Measurements from ENCODE around the gene YIF1A. TPM values are rescaled to one million over a fixed set of nuclear protein-coding genes. Genes with fewer than 3 reads are reported as not detected.

Gene YIF1A, protein sequence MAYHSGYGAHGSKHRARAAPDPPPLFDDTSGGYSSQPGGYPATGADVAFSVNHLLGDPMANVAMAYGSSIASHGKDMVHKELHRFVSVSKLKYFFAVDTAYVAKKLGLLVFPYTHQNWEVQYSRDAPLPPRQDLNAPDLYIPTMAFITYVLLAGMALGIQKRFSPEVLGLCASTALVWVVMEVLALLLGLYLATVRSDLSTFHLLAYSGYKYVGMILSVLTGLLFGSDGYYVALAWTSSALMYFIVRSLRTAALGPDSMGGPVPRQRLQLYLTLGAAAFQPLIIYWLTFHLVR
- polyA plus RNA-seq (ENCODE audit: insufficient read length in 3 of 3), result 10 to 100 TPM; 44.4 to 49.6 (median 45.8) TPM

DNA sequence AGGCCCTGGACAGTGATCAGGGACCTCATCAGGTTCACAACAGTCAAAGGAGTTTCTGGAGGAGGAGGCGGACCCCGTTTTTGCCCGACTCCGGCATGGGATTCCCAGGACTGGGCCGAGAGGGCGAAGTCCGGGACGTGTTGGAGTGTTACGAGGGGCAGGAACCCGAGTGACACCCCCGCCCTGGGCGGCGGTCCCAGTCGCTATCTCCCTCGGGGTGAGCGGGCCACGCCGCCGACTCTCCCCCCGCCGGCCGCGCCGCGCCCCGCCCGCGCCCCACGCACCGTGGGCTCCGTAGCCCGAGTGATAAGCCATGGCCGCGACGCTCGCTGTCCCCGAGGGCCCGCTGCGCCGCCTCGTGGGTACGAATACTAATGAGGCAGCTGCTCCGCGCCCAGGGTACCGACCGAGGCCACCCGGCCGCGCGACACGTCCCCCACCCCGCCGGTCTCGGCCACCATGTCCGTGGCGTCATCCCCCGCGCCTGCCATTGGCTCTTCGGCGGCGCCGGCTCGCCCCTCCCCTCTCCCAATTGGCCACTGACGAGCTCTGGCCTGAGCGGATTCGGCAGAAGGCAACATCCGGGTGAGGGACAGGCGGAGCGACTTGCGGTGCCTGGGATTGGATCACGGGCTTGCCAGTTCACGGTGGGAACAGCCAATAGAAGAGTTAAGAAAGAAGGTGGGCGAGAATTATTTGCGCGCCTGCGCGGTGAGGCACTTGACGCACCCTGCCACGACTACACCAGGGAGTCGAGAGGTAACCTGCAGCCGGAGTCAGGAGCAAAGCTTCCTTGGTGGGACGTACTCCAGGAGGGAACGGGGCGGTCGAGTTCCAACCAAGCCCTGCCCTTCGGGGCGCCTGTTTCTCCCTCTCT, at the start of gene YIF1A:
Gene YIF1A (minus strand): TSS at position 473 of the 877 bp plus-strand sequence. CDS start 158 bp downstream, at position 315.
- peak; percentile 92 to 98 (median 95) for DNase-seq (ENCODE audit: low read depth in 3 of 3, low spot score in 2 of 3)

DNA sequence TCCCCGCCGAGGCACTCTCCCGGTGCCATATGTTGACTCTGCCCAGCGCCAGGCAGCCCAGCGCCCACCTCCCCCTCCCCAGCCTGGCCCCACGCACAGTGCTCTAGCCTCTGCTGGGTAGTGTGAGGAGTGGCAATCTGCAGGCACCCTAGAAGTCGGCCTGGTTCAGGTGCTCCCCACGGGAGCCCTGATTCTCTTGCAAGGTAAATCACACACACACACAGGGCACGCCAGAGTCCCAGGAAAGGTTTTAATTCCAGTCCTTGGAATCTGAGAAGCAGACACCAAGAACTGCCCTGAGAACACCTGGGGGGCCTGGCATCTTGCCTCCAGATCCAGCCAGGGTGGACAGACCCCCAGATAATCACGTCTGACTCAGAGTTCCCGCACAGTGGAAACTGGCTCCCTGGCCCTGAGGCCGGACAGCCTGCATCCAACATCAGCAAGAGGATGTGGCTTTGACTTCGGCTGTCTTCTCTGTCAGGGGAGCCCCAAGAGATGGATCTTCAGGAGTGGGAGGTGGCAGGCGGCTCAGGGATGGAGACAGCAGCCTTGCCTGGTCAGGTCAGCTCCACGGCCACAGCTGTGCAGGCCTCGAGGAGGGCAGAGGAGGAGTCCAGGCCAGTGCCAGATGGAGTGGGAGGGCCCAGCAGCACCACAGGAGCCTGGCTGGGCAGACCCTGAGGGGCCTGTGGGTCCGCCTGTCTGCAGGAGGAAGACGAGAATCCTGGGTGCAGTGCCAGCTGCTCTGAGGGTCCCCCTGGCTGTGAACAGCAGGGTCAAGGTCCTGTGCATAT, 48.4 kb upstream of the YIF1A start:
- DNase-seq (ENCODE audit: low read depth in 3 of 3, low spot score in 2 of 3), result no peak

DNA sequence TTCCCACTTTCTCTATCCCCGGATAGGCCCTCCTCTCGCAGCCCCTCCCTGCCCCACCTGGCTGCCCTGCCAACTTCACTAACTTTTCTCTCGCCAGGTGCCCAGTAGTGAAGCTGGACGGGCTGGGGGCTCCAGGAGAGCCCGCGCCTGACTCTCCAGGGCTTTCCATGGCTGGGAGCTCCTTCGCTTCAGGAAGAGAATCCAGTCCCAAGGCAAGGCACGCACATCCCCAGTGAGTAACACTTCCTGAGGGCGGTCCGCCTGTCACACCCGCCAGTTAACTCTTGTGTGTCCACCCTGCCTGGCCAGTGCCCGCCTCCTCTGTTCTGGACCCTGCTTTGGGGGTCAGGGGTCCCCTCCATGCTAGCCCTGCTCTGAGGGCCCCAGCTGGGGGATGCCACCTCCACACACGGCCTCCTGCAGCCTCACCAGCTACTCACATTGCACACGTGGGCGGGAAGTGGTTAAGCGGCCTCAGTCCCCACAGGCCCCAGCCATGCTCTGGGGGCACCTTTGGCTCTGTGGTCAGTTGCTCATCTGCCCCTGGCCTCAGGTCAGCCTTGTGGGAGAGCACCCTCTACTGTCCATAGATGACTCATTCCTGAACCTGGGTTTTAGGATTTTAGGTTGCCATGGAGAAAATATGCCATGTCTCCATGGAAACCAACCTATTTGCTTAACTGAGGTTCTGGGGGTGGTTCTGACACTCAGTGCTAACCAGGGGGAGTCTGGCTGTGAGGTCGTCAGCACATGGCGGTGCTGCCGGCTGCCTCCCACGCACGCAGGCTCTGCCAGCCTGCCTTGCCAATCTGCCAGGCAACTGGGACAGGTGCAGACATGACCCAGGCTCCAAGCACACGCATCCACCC, 47.5 kb upstream of the YIF1A start, which contains the start of gene RIN1:
Gene RIN1 (minus strand): TSS at position 201 of the 869 bp plus-strand sequence. CDS start 32 bp downstream, at position 169.
- DNase-seq (ENCODE audit: low read depth in 3 of 3, low spot score in 2 of 3), result no peak

DNA sequence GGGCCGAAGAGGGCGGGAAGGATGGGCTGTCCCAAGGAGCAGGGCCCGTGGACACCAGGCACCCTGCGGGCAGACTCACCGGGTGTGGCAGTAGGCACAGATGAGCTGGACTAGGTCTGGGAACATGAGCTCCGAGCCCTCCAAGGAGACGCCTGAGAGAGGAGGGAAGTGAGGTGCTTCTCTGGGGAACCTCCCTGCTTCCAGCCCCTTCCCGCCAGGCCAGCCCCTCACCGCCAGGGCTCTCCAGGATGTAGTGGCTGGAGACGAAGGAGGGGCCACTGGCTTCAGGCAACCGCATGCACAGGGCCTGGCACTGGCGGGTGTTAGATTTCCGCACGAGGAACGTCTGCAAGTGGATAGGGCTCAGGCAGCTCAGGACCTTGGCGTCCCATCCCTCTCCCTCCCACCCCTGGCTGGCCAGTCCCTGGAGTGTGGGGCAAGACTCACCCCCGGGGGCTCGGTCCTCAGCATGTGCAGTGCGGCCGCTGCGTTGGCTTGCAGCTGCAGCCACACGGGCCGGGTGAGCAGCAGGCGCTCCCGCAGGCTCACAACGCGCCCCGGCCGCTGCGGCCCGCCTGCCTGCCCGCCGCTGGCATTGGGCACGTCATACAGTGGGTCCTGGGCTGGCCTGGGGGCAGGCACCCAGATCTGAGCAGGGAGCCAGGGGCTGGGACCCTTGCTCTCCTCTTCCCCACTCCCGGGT, 46.7 kb upstream of the YIF1A start:
- DNase-seq (ENCODE audit: low read depth in 3 of 3, low spot score in 2 of 3), result no peak

DNA sequence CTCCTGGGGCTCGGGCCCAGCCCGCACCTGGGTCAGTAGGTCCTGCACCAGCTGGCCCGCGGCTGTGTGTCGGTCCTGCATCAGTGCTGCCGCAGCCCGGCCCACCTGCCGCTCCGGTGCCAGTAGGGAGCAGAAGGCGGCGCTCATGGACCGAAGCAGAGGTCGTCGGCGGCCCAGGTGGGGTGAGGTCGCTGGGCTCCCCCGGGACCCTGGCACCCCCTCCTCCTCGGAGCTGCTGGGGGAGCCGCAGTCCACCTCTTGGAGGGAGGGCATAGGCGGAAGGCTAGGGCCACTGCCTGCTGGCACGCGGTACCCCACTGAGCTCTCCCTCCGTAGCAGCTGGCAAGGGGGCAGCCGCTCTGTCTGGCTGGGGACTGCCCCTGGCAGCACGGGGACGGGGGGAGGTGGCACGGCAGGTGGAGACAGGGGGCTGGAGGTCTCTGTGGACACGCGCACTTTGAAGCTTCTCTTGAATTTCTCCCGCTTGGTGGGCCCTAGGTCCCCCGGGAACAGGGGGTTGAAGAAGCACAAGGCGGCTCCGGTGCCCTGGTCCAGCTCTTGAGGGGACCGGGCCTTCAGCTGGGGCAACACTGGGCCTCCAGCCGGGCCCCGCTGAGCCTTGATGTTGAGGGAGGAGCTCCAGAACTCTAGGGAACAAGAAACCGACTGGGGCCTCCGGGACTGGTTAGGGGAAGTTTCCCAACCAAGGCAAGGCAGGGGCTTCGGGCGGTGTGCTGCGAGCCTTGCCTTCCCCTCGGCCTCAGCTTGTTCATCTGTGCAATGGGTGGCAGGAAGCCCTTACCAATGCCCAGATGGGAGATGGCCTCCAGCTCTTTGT, 45.9 kb upstream of the YIF1A start:
- DNase-seq (ENCODE audit: low read depth in 3 of 3, low spot score in 2 of 3), result no peak

DNA sequence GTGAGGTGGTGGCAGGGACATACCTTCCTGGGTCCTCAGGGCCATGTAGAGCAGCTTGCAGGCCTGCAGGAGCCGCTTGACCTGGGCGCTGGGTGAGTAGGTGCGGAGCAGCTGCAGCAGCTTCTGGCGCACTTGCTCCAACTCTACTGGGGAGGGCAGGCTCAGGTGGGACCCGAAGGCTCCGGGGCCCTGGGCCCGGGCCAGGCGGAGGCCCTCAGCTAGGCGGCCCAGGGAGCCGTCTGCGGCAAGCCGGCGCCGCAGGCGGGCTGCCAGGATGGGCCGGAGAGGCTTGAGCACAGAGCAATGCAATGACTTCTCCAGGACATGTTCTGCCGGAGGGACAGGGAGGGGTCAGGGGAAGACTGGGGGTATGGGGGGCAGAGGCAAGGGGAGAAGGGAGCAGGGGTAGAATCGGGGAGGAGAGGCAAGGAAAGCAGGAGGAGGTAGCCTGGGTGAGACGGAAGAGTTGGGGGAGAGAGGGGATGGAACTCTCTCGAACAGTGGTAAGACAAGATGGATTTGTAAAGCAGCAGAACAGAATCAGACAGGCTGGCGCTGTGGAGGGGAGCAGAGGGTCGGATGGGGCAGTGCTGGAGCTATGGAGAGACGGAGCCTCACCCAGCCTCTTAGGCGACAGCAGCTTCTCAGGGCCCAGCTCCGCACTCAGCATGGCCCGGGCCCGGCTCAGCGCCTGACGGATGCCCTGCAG, 45.1 kb upstream of the YIF1A start:
- DNase-seq (ENCODE audit: low read depth in 3 of 3, low spot score in 2 of 3), result no peak

DNA sequence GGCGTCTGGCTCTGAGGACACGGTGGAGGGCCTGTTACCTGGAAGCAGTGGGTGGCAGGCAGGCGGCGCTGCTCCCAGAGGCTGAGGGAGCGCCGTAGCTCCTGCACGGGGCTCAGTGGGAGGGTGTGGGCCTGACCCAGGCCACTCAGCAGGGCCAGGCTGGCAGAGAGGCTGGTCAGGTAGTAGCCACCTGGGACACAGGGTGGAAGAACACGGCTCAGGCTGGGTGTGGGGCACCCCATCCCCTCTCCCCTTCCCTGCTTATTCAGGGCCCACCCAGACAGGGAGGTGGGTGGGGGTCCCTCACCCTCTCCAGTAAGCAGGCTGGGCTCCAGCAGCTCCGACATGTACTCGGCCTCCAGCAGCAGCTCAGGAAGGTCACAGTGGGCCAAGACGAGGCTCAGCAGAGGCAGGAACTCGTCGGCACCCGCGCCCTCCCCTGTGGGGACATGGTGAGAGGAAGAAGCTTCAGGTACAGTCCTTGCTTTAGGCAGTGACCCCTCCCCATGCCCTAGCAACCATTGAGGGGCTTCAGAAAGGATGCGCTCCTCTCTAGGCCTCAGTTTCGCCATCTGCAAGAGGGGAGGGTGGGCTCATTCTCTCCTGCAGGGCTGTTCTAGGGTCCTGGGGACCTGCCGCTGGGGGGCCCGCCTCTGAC, 44.4 kb upstream of the YIF1A start:
- no peak for DNase-seq (ENCODE audit: low read depth in 3 of 3, low spot score in 2 of 3)

DNA sequence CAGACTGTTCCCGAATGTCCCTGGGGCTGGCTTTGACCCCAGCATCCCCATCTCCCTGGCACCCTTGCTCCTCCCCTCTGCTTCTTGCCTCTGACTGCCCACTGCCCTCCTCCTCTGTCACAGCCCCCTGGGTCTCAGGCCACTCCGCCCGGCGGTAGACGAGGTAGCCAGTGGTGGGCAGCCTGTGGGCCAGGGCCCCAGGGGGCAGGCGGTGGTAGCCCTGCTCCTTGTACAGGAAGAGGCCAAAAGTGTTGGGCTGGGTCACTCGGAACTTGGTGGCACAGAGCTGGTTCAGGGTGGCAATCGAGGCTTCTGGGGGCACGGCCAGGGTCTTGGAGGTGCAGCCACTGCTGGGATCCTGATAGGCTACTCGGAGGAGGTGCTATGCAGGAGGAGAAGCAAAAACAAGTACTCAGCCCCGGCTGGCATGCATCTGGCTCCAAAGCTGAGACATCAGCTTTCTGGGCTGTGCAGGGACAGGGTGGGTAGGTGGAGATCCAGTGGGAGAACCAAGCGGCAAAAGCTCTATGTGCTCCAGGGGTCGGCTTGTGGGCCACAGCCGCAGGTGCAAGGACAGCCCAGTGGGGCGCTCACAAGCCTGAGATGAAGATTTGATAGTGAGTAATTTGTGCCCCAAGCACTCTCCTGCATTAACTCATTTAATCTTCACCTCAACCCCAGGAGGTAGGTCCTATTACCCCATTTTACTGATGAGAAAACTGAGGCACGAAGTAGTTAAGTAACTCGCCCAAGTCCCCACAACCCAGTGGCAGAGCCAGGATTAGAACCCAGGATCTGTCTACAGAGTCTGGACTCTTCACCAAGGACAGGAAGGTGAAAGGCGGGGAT, 43.7 kb upstream of the YIF1A start:
- DNase-seq (ENCODE audit: low read depth in 3 of 3, low spot score in 2 of 3), result no peak

DNA sequence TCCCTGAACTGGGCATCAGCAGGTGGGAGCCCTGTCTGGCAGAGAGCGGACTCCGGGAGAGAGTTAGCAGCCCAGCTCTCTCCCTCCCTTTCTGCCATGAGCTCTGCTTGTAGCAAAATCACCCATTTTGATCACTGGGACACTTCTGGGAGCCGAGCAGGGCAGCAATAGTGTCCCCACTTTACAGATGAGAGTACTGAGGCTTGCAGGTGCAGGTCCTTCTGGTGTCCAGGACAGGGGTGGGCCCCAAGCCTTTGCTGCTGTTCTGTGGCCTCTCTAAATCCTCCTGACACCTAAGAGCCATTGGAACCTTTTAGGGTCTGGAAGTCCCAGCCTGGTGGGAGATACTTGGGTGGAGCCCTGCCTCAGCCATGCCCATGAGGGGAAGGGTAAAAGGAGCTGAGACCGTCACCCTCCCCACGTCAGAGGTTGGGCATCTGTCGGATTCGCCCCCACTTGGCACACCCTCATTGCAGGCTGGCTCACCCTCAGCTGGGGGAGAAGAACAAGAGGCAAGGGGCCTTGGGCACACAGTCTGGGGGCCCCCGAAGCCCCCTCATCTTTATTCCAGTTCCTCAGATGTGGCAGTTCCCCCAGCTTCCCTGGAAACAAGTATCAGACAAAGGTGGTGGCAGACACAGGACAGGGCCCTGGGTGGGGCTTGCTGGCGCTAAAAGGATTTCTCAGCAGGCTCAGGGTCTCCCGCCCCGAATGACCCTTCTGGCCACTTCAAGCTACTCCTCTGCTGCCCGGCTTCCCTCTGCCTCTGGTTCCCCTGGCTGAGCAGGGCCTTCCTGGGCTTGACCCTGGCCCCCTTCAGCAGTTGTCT, 42.8 kb upstream of the YIF1A start:
- DNase-seq (ENCODE audit: low read depth in 3 of 3, low spot score in 2 of 3), result no peak

DNA sequence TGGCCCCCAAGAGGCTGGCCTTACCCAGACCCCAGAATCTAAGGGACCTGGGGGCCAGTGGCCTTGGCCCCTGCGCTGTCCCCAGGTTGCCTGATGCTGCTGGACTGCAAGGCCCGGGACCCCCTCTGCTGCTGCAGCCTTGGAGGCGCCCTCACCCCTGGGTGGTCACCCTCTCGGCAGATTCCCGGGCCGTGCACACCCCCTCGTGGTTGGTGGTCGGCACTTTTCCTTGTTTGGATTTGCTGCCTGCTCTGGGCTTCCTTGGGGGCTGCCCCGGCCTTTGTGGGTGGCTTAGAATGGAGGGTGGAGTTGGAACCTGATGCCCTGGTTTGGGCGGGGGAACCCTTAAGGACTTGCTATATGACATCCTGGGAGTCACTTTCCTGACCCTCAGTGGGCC, 42.0 kb upstream of the YIF1A start:
- DNase-seq (ENCODE audit: low read depth in 3 of 3, low spot score in 2 of 3), result no peak

DNA sequence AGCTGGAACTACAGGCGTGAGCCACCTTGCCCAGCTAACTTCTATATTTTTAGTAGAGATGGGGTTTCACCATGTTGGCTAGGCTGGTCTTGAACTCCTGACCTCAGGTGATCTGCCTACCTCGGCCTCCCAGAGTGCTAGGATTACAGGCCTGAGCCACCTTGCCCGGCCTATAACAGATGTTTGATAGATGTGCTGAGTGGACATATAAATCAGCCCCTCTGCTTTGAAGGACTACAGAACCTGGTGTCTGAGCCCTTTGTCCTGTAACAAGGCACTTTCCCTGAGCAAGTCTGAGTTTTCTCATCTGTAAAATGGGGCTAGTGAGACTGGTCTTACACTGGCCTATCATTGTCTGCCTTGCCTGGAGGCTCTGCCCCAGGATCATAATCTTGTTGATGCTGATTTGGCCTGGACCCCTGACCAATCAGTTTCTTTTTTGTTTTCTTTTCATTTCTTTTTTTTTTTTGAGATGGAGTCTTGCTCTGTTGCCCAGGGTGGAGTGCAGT, 40.3 kb upstream of the YIF1A start:
- no peak for DNase-seq (ENCODE audit: low read depth in 3 of 3, low spot score in 2 of 3)

DNA sequence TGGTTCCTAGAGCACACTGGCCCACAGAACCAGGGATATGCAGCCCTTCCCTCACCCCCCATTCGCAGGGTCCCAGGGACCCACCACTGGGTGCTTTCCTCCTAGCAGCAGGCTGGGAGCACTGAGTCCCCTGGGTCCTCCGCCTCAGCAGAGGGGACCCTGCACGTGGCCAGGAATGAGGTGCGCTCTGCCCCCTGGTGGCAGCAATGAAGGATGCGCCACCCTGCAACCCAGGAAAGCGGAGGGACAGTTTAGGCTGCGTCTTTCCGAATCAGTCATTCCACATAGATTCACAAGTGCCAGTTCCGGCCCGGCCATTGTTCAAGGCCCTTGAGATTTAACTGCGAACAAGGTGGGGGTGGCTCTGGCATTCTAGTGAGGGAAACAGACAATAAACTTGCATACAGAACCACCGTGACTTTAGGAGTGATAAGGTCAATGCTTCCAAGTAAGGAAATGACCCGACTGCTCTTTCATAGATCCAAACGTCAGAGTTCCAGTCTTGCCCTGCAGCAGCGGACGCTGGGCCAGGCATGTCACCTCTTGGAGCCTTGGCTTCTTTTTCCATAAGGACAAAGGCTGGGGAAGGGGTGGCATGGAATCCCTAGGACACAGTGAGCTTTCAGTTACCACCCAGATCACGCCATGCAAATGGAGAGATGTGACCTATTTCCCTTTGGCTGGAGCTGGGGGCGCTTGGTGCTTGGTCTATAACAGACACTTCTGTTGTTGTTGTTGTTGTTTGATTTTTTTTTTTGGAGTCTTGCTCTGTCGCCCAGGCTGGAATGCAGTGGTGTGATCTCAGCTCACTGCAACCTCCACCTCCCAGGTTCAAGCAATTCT, 39.6 kb upstream of the YIF1A start:
- DNase-seq (ENCODE audit: low read depth in 3 of 3, low spot score in 2 of 3), result no peak

DNA sequence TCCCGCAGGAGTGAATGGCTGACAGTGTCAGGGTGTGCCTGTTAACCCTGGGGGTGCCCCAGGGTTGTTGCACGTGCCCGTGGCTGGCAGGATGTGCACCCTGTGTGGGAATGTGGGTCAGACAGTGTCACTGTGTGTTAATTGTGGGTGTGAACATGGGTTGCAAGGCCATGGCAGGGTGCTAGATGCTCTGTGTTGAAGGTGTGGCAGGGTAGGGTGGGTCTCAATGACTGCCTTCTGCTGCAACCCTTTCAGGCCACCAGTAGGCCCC, 39.0 kb upstream of the YIF1A start:
- no peak for DNase-seq (ENCODE audit: low read depth in 3 of 3, low spot score in 2 of 3)

DNA sequence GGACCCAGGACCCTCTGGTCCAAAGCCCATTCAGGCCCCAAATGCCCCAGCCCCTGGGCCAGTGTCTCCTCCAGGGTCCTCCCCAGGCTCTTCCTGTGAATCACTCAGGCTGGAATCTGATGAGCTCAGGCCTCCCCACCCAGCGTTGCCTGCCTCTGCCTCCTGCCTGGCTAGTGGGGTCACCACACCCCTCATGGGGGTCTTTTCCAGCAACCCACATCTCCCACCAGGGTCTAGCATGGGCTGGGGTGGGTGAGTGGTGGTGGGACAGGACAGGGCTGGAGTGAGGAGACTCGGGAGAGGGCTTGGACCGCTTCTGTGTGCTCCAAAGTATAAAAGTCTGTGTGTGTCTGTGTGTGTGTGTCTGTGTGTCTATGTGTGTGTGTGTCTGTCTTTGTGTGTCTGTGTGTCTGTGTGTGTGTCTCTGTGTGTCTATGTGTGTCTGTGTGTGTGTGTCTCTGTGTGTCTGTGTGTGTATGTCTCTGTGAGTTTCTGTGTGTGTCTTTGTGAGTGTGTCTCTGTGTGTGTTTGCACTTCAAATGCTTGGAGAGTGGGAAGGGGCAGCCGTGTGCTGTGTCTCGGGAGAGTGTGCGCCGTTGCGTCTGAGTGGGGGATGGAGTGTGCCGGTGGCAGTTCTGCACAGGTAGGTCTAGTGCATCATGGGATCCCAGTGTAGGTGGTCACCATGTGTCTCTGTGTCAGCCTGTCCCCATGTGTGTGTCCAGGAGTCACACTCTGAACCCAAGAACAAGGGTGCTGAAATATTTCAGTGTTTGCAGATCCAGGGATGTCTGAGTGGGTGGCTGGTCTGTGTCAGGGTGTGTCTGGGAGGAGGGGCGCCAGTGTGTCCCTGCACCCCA, 38.5 kb upstream of the YIF1A start:
- DNase-seq (ENCODE audit: low read depth in 3 of 3, low spot score in 2 of 3), result no peak
